SK-N-SH (cell line): Measurements from ENCODE around the gene XRCC3. TPM values are rescaled to one million over a fixed set of nuclear protein-coding genes. Genes with fewer than 3 reads are reported as not detected.

ENCODE experiments used
- CTCF ChIA-PET: fragments of 300-600, 350-600 bp; formaldehyde crosslinking; extraction: SDS; loops from one replicate; lab custom pipeline; 2021; lab: Yijun Ruan, JAX
- POLR2A ChIA-PET: fragments of 350-600 bp; sonication (Branson Sonifier 250); formaldehyde crosslinking; extraction: SDS; loops from one replicate; lab custom pipeline; 2020; ENCODE audit warnings: antibody characterized with exemption, inconsistent platforms; lab: Yijun Ruan, JAX
- DNase-seq: peaks from one replicate; pipeline ENCODE4 v3.0.0; 2012
- H2AFZ ChIP-seq: fragments of 200-600 bp; sonication (generic); 2 replicates; pipeline ENCODE4 v1.8.1; 2016; ENCODE audit warnings: antibody characterized with exemption, mild to moderate bottlenecking, low read depth
- H3F3A ChIP-seq: fragments of 200-600 bp; sonication (generic); replicated peaks from 2 replicates; pipeline ENCODE3; 2016; ENCODE audit warnings: antibody characterized with exemption, mild to moderate bottlenecking; ENCODE audit not compliant: insufficient read depth
- H3K27ac ChIP-seq, 2 experiments: fragments of 200-500 bp in 1 of 2; fragments of 200-600 bp in 1 of 2; sonication (Bioruptor generic) in 1 of 2; sonication (generic), shearing (Covaris generic) in 1 of 2; 2 replicates each; pipeline versions ENCODE4 v1.5.1 to v1.6.1; 2014 to 2016; ENCODE audit warnings: low read depth in 2 of 2, inconsistent platforms in 1 of 2, low read length in 1 of 2, mild to moderate bottlenecking in 1 of 2, mixed read lengths in 1 of 2
- H3K27me3 ChIP-seq: fragments of 200-600 bp; sonication (generic), shearing (Covaris generic); 2 replicates; pipeline ENCODE4 v1.6.1; 2016; ENCODE audit warnings: mixed run types; ENCODE audit not compliant: insufficient read depth
- H3K36me3 ChIP-seq, 2 experiments: fragments of 200-500 bp in 1 of 2; fragments of 200-600 bp in 1 of 2; sonication (Bioruptor generic) in 1 of 2; sonication (generic) in 1 of 2; replicated peaks in 1 of 2; 2 replicates each; pipeline versions ENCODE3 to v1.5.1; 2014 to 2016; ENCODE audit warnings: low read length in 1 of 2, mild to moderate bottlenecking in 1 of 2; ENCODE audit not compliant: insufficient read depth in 2 of 2, control insufficient read depth in 1 of 2
- H3K4me1 ChIP-seq, 2 experiments: fragments of 200-500 bp in 1 of 2; fragments of 200-600 bp in 1 of 2; sonication (Bioruptor generic) in 1 of 2; sonication (generic), shearing (Covaris generic) in 1 of 2; 2 replicates each; pipeline versions ENCODE4 v1.5.1 to v1.6.1; 2014 to 2016; ENCODE audit warnings: low read depth in 1 of 2, low read length in 1 of 2, mixed run types in 1 of 2; ENCODE audit not compliant: insufficient read depth in 2 of 2, control insufficient read depth in 1 of 2
- H3K4me2 ChIP-seq: fragments of 200-600 bp; sonication (generic), shearing (Covaris generic); 2 replicates; pipeline ENCODE4 v1.6.1; 2017; ENCODE audit warnings: mixed run types
- H3K4me3 ChIP-seq, 2 experiments: fragments of 200-500 bp in 1 of 2; fragments of 200-600 bp in 1 of 2; sonication (Bioruptor generic) in 1 of 2; sonication (generic), shearing (Covaris generic) in 1 of 2; 2 replicates each; pipeline versions ENCODE4 v1.5.1 to v1.8.1; 2014 to 2016; ENCODE audit warnings: low read depth in 2 of 2, inconsistent platforms in 1 of 2, low read length in 1 of 2, mild to moderate bottlenecking in 1 of 2, mixed read lengths in 1 of 2, moderate library complexity in 1 of 2
- H3K79me2 ChIP-seq: fragments of 200-600 bp; sonication (generic); 2 replicates; pipeline ENCODE4 v1.8.1; 2017; ENCODE audit warnings: mild to moderate bottlenecking; ENCODE audit not compliant: insufficient read depth
- H3K9ac ChIP-seq: fragments of 200-600 bp; sonication (generic); 2 replicates; pipeline ENCODE4 v1.6.1; 2017; ENCODE audit warnings: mixed run types
- H3K9me2 ChIP-seq: fragments of 200-600 bp; sonication (generic); 2 replicates; pipeline ENCODE4 v1.6.1; 2017; ENCODE audit warnings: mixed run types
- H3K9me3 ChIP-seq: fragments of 200-600 bp; sonication (generic); 2 replicates; pipeline ENCODE4 v1.6.1; 2017; ENCODE audit warnings: mixed run types, mild to moderate bottlenecking, moderate library complexity
- H4K20me1 ChIP-seq: fragments of 200-600 bp; sonication (generic); 2 replicates; pipeline ENCODE4 v1.6.1; 2017; ENCODE audit warnings: mild to moderate bottlenecking, mixed run types; ENCODE audit not compliant: insufficient read depth
- FOSL2 ChIP-seq: IDR thresholded peaks from 2 replicates; pipeline ENCODE4 v1.4.0; 2012; ENCODE audit warnings: low read depth, mild to moderate bottlenecking, moderate library complexity, borderline replicate concordance
- FOXJ3 ChIP-seq: sonication (generic); formaldehyde crosslinking; IDR thresholded peaks from 2 replicates; pipeline ENCODE4 v1.5.1; 2020; ENCODE audit warnings: mild to moderate bottlenecking, missing genetic modification reagents
- FOXM1 ChIP-seq: IDR thresholded peaks from 2 replicates; pipeline ENCODE4 v1.4.0; 2012; ENCODE audit warnings: low read depth, mild to moderate bottlenecking
- GABPA ChIP-seq: IDR thresholded peaks from 2 replicates; pipeline ENCODE4 v1.4.0; 2012; ENCODE audit warnings: low read depth, mild to moderate bottlenecking
- JUND ChIP-seq: IDR thresholded peaks from 2 replicates; pipeline ENCODE4 v1.4.0; 2012
- NRF1 ChIP-seq: IDR thresholded peaks from 2 replicates; pipeline ENCODE4 v1.6.1; 2012; ENCODE audit warnings: low read depth, mild to moderate bottlenecking, low read length
- POLR2AphosphoS5 ChIP-seq: IDR thresholded peaks from 2 replicates; pipeline ENCODE4 v1.6.1; 2012; ENCODE audit warnings: low read depth, low read length
- RAD21 ChIP-seq: IDR thresholded peaks from 2 replicates; pipeline ENCODE4 v1.6.1; 2012; ENCODE audit warnings: mild to moderate bottlenecking, low read length
- RFX5 ChIP-seq: IDR thresholded peaks from 2 replicates; pipeline ENCODE4 v1.6.1; 2012; ENCODE audit warnings: mild to moderate bottlenecking, improper control_type of control experiment, low read length
- RXRA ChIP-seq: IDR thresholded peaks from 2 replicates; pipeline ENCODE4 v1.4.0; 2012; ENCODE audit warnings: low read depth, mild to moderate bottlenecking, borderline replicate concordance
- SMC3 ChIP-seq: IDR thresholded peaks from 2 replicates; pipeline ENCODE4 v1.6.1; 2012; ENCODE audit warnings: low read depth, low read length, improper control_type of control experiment
- TCF12 ChIP-seq: IDR thresholded peaks from 2 replicates; pipeline ENCODE4 v1.4.0; 2012
- TEAD4 ChIP-seq: IDR thresholded peaks from 2 replicates; pipeline ENCODE4 v1.4.0; 2012; ENCODE audit warnings: mild to moderate bottlenecking, borderline replicate concordance; ENCODE audit not compliant: insufficient read depth
- USF1 ChIP-seq: IDR thresholded peaks from 2 replicates; pipeline ENCODE4 v1.4.0; 2012; ENCODE audit warnings: low read depth, borderline replicate concordance
- WGBS: methylation state at CpG from one replicate; pipeline ENCODE4 v1.1.6; 2017; ENCODE audit warnings: low lambda C conversion rate; 5-methylcytosine and 5-hydroxymethylcytosine counted together
- polyA plus RNA-seq, 3 experiments: library from polyadenylated mRNA; depleted of rRNA; stranded (reverse); fragments of >200 nt; gene quantifications; 2 replicates each; pipeline ENCODE4 v1.2.3, GENCODE V29; 2012
- TF ChIP-seq, protein P1 (sequence below): IDR thresholded peaks from 2 replicates; pipeline ENCODE4 v1.6.1; 2012; ENCODE audit warnings: mild to moderate bottlenecking, low read depth, low read length, moderate library complexity
- TF ChIP-seq, protein P2 (sequence below): fragments of 150-350 bp; IDR thresholded peaks from 2 replicates; pipeline ENCODE4 v1.6.1; 2016; ENCODE audit warnings: mild to moderate bottlenecking, low read depth, low read length

Gene XRCC3
- polyA plus RNA-seq, 1 of the 3 experiments (the other 2 are of a cell fraction), result 11.7 TPM

DNA sequence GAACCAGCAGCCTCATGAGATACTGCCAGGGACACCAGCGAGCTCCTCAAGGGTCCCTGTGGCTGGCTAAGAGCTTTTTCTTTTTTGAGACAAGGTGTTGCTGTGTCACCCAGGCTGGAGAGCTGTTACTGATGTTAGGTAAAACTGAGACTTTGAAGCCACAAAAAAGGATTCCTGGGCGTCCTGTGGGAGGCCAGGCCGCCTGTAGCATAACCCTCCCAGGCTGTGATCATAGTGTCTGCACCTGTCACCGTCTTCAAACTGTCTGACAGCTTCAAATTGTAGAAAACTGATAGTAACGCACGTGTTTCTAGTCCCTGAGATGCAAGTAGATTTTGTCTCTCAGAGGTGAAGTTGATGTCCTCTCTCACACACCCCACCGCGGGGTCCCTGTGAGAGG lies 4.5 kb upstream of the XRCC3 start:
- H2AFZ ChIP-seq, result no peak overlapping the region
- no peaks in the 10 kb centered on the region for H3F3A ChIP-seq
- ChIA-PET POLR2A (no interaction called here), CTCF (interaction anchor here (0.6 kb wide), 1 partner anchor 209 kb away, joined by 3 read pairs; no protein-coding TSS in a partner anchor)
- H3K4me3 ChIP-seq, result no peak overlapping the region
- no peaks in the 10 kb centered on the region for H3K9me2 ChIP-seq
- WGBS, result 90% methylated on average over 8 of the region's 8 CpGs
- H3K79me2 ChIP-seq, result peaks cover 77% of the 10 kb centered on the region
- peaks cover 3 to 12% of the 10 kb centered on the region in 2 experiments; a peak in 1 of 4 replicates for H3K4me1 ChIP-seq
- no peak overlapping the region for H3K9ac ChIP-seq
- H3K36me3 ChIP-seq, result peaks cover 0 to 4% of the 10 kb centered on the region in 2 experiments
- H4K20me1 ChIP-seq, result peaks cover 40% of the 10 kb centered on the region
- H3K4me2 ChIP-seq, result no peak overlapping the region
- no peak overlapping the region for H3K27ac ChIP-seq
- DNase-seq, result no peak
- no peaks in the 10 kb centered on the region for H3K9me3 ChIP-seq
- TF ChIP-seq FOXM1 (no peak), POLR2AphosphoS5 (no peak), NRF1 (no peak), RAD21 (no peak), FOSL2 (no peak), TEAD4 (no peak), SMC3 (no peak), RFX5 (no peak), USF1 (no peak), TCF12 (no peak), FOXJ3 (CRISPR knock-in tag) (no peak), RXRA (no peak), GABPA (no peak), JUND (no peak)
- TF ChIP-seq, protein P1, sequence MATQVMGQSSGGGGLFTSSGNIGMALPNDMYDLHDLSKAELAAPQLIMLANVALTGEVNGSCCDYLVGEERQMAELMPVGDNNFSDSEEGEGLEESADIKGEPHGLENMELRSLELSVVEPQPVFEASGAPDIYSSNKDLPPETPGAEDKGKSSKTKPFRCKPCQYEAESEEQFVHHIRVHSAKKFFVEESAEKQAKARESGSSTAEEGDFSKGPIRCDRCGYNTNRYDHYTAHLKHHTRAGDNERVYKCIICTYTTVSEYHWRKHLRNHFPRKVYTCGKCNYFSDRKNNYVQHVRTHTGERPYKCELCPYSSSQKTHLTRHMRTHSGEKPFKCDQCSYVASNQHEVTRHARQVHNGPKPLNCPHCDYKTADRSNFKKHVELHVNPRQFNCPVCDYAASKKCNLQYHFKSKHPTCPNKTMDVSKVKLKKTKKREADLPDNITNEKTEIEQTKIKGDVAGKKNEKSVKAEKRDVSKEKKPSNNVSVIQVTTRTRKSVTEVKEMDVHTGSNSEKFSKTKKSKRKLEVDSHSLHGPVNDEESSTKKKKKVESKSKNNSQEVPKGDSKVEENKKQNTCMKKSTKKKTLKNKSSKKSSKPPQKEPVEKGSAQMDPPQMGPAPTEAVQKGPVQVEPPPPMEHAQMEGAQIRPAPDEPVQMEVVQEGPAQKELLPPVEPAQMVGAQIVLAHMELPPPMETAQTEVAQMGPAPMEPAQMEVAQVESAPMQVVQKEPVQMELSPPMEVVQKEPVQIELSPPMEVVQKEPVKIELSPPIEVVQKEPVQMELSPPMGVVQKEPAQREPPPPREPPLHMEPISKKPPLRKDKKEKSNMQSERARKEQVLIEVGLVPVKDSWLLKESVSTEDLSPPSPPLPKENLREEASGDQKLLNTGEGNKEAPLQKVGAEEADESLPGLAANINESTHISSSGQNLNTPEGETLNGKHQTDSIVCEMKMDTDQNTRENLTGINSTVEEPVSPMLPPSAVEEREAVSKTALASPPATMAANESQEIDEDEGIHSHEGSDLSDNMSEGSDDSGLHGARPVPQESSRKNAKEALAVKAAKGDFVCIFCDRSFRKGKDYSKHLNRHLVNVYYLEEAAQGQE, result no peak
- TF ChIP-seq, protein P2, sequence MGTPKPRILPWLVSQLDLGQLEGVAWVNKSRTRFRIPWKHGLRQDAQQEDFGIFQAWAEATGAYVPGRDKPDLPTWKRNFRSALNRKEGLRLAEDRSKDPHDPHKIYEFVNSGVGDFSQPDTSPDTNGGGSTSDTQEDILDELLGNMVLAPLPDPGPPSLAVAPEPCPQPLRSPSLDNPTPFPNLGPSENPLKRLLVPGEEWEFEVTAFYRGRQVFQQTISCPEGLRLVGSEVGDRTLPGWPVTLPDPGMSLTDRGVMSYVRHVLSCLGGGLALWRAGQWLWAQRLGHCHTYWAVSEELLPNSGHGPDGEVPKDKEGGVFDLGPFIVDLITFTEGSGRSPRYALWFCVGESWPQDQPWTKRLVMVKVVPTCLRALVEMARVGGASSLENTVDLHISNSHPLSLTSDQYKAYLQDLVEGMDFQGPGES, result no peak
- no peaks in the 10 kb centered on the region for H3K27me3 ChIP-seq
